Endodermal cell (in vitro differentiated cells): ENCODE measurements around the gene MRC2. TPM values are rescaled to one million over a fixed set of nuclear protein-coding genes. Genes with fewer than 3 reads are reported as not detected.

Experiments used
- DNase-seq: peaks from one replicate; pipeline ENCODE4 v3.0.0-alpha.2; 2017
- H3K27ac ChIP-seq: 2 replicates; pipeline ENCODE4 v1.5.1; 2013; ENCODE audit warnings: mild to moderate bottlenecking, low read depth, low read length, moderate library complexity
- H3K27me3 ChIP-seq: 2 replicates; pipeline ENCODE4 v1.6.1; 2013; ENCODE audit warnings: mild to moderate bottlenecking, low read length, moderate library complexity; ENCODE audit not compliant: insufficient read depth, control insufficient read depth, poor library complexity, severe bottlenecking
- H3K36me3 ChIP-seq: 2 replicates; pipeline ENCODE4 v1.7.0; 2013; ENCODE audit warnings: mild to moderate bottlenecking, low read length, moderate library complexity; ENCODE audit not compliant: control insufficient read depth, insufficient read depth
- H3K4me1 ChIP-seq: one replicate; pipeline ENCODE4 v1.7.0; 2013; ENCODE audit warnings: low read length; ENCODE audit not compliant: control insufficient read depth, insufficient read depth
- H3K4me3 ChIP-seq: 2 replicates; pipeline ENCODE4 v1.5.1; 2013; ENCODE audit warnings: mild to moderate bottlenecking, low read length, moderate library complexity
- H3K9ac ChIP-seq: 2 replicates; pipeline ENCODE4 v1.6.1; 2013; ENCODE audit warnings: mild to moderate bottlenecking, low read length, moderate library complexity; ENCODE audit not compliant: poor library complexity, severe bottlenecking; ENCODE audit errors: extremely low read depth
- H3K9me3 ChIP-seq: 2 replicates; pipeline ENCODE4 v1.6.1; 2013; ENCODE audit warnings: mild to moderate bottlenecking, low read length, moderate library complexity; ENCODE audit not compliant: control insufficient read depth
- H3K27ac Mint-ChIP-seq: 2 replicates; pipeline ENCODE4 v1.8.0; 2020; ENCODE audit warnings: mixed read lengths
- H3K27me3 Mint-ChIP-seq: 2 replicates; pipeline ENCODE4 v1.8.0; 2021; ENCODE audit warnings: mild to moderate bottlenecking, mixed read lengths; ENCODE audit not compliant: insufficient read depth
- H3K36me3 Mint-ChIP-seq: 2 replicates; pipeline ENCODE4 v1.8.0; 2020; ENCODE audit warnings: low read depth, mixed read lengths
- H3K4me1 Mint-ChIP-seq: 2 replicates; pipeline ENCODE4 v1.8.0; 2020; ENCODE audit warnings: mixed read lengths
- H3K4me3 Mint-ChIP-seq: 2 replicates; pipeline ENCODE4 v1.8.0; 2020; ENCODE audit warnings: mild to moderate bottlenecking, moderate library complexity, mixed read lengths
- H3K9me3 Mint-ChIP-seq: 2 replicates; pipeline ENCODE4 v1.8.0; 2020; ENCODE audit warnings: mild to moderate bottlenecking, mixed read lengths
- CTCF ChIP-seq: fragments of 200-600 bp; sonication (generic); conservative IDR thresholded peaks from 2 replicates; pipeline ENCODE4 v1.5.0; 2021; ENCODE audit warnings: antibody characterized with exemption, mild to moderate bottlenecking
- WGBS, 2 experiments: methylation state at CpG; one replicate each; pipeline versions ENCODE4 v1.1.5 to v1.1.7; 2013; ENCODE audit warnings: missing lambda C conversion rate in 2 of 2, mixed read lengths in 1 of 2; ENCODE audit not compliant: insufficient coverage in 1 of 2, insufficient read length in 1 of 2; 5-methylcytosine and 5-hydroxymethylcytosine counted together
- total RNA-seq, 2 donors: library from RNA; stranded (reverse); fragmentation: NEBNext Ultra II Directional in 1 of 2; extraction: Animal tissue kit (Norgen Biotek cat#: 25700) in 1 of 2; gene quantifications; 2 replicates in 1 of 2; 3 replicates in 1 of 2; pipeline ENCODE4 v1.2.1, GENCODE V29; 2021

The MRC2 gene
- total RNA-seq, 2 donors from 2014 or later, result 103 to 165 TPM

GRCh38 chr17:62703261-62703775, 75.8 kb downstream of the MRC2 start:
- Mint-ChIP-seq H3K27ac (no peak overlapping the region), H3K9me3 (peaks cover 11% of the 10 kb centered on the region)

GRCh38 chr17:62703776-62704380, 76.4 kb downstream of the MRC2 start:
- H3K4me3 ChIP-seq, result peak overlapping the region; percentile 84
- peak overlapping the region; percentile 47 for H3K9ac ChIP-seq
- peak overlapping the region; percentile 78 for H3K4me3 Mint-ChIP-seq
- peak; percentile 97 for DNase-seq
- no peak overlapping the region for H3K27ac Mint-ChIP-seq
- peaks cover 31% of the 10 kb centered on the region for H3K27me3 Mint-ChIP-seq
- H3K9me3 ChIP-seq, result peaks cover 8% of the 10 kb centered on the region
- H3K27me3 ChIP-seq, result peaks cover 10% of the 10 kb centered on the region
- H3K9me3 Mint-ChIP-seq, result peaks cover 17% of the 10 kb centered on the region
- peaks cover 9% of the 10 kb centered on the region for H3K4me1 ChIP-seq
- peaks cover 24% of the 10 kb centered on the region for H3K4me1 Mint-ChIP-seq
- 0 to 2% methylated on average over 18 to 80 of the region's 80 CpGs for WGBS, 2 experiments
- peak; percentile 94 for TF ChIP-seq CTCF
- no peaks in the 10 kb centered on the region for H3K36me3 ChIP-seq
- peaks cover 7% of the 10 kb centered on the region for H3K36me3 Mint-ChIP-seq
- H3K27ac ChIP-seq, result no peak overlapping the region

More at GRCh38 chr17:62703261-62703775, 75.8 kb downstream of the MRC2 start:
- no peak for DNase-seq
- peak overlapping the region; percentile 78 for H3K4me3 Mint-ChIP-seq
- H3K27me3 Mint-ChIP-seq, result peaks cover 31% of the 10 kb centered on the region
- peaks cover 24% of the 10 kb centered on the region for H3K4me1 Mint-ChIP-seq
- Histone ChIP-seq H3K4me1 (peaks cover 9% of the 10 kb centered on the region), H3K9me3 (peaks cover 2% of the 10 kb centered on the region), H3K27me3 (peaks cover 10% of the 10 kb centered on the region), H3K36me3 (no peaks in the 10 kb centered on the region), H3K4me3 (no peak overlapping the region), H3K9ac (no peak overlapping the region), H3K27ac (no peak overlapping the region)
- peaks cover 3% of the 10 kb centered on the region for H3K36me3 Mint-ChIP-seq
- 60 to 67% methylated on average over 3 to 16 of the region's 16 CpGs for WGBS, 2 experiments
- TF ChIP-seq CTCF, result no peak

- no peak overlapping the region for H3K27ac ChIP-seq
- Mint-ChIP-seq H3K36me3 (peaks cover 8% of the 10 kb centered on the region), H3K27ac (peak overlapping the region; percentile 94), H3K9me3 (peaks cover 22% of the 10 kb centered on the region), H3K4me1 (peaks cover 24% of the 10 kb centered on the region), H3K4me3 (peak overlapping the region; percentile 78), H3K27me3 (peaks cover 31% of the 10 kb centered on the region)
- H3K36me3 ChIP-seq, result no peaks in the 10 kb centered on the region
- TF ChIP-seq CTCF, result no peak
- H3K4me3 ChIP-seq, result peak overlapping the region; percentile 84
- peaks cover 9% of the 10 kb centered on the region for H3K4me1 ChIP-seq
- peaks cover 10% of the 10 kb centered on the region for H3K27me3 ChIP-seq
- peak overlapping the region; percentile 47 for H3K9ac ChIP-seq
- 2 to 3% methylated on average over 19 to 31 of the region's 31 CpGs for WGBS, 2 experiments
- DNase-seq, result peak; percentile 90
- peaks cover 14% of the 10 kb centered on the region for H3K9me3 ChIP-seq
These were observed 77.0 kb downstream of the MRC2 start for GRCh38 chr17:62704381-62704971.
